IPS-18c (cell line): ENCODE measurements around the gene SMYD3.
A peak's percentile ranks its signal among the peaks of the same experiment; 100 is the strongest.

Experiments used
- H3K4me3 ChIP-seq: 2 replicates; pipeline ENCODE4 v1.7.0; 2013; ENCODE audit warnings: low read depth, mild to moderate bottlenecking, low read length, moderate library complexity; ENCODE audit not compliant: insufficient read depth
- H3K9me3 ChIP-seq: one replicate; pipeline ENCODE4 v1.6.1; 2013; ENCODE audit warnings: mild to moderate bottlenecking, low read length, moderate library complexity; ENCODE audit not compliant: control insufficient read depth, insufficient read depth

SMYD3 gene

DNA sequence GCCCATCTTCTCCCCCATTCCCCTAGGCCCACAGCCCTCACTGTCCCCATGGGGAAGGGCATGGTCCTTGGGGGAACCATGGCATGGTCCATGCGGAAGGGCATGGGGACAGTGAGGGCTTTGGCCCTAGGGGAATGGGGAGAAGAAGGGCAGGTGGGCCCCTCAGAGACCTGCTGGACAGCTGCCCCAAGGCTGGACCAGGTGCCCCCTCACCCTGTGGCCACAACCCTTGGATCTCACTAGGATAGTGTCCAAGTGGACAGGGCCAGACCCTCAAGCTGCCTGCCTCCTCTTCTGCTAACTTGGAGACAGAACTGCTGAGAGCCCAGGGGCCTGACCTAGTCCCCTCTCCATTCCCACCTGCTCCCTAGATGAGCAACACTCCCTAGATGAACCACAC lies 12.4 kb upstream of the SMYD3 start:
- no peaks in the 10 kb centered on the region for H3K9me3 ChIP-seq

GRCh38 chr1:246518456-246519205 lies 11.6 kb upstream of the SMYD3 start:
- Histone ChIP-seq H3K9me3 (peaks cover 3% of the 10 kb centered on the region), H3K4me3 (no peak overlapping the region)

More for the DNA sequence above, 12.4 kb upstream of the SMYD3 start:
- H3K4me3 ChIP-seq: no peak overlapping the region

- H3K9me3 ChIP-seq: peaks cover 3% of the 10 kb centered on the region
- H3K4me3 ChIP-seq: no peak overlapping the region
Measured at GRCh38 chr1:246517391-246517790, 10.3 kb upstream of the SMYD3 start.

GRCh38 chr1:246516126-246516525 lies 9.0 kb upstream of the SMYD3 start:
- Histone ChIP-seq H3K9me3 (peaks cover 3% of the 10 kb centered on the region), H3K4me3 (no peak overlapping the region)

- no peak overlapping the region for H3K4me3 ChIP-seq
- peaks cover 3% of the 10 kb centered on the region for H3K9me3 ChIP-seq
Measured at GRCh38 chr1:246515390-246516005, 8.4 kb upstream of the SMYD3 start.

DNA sequence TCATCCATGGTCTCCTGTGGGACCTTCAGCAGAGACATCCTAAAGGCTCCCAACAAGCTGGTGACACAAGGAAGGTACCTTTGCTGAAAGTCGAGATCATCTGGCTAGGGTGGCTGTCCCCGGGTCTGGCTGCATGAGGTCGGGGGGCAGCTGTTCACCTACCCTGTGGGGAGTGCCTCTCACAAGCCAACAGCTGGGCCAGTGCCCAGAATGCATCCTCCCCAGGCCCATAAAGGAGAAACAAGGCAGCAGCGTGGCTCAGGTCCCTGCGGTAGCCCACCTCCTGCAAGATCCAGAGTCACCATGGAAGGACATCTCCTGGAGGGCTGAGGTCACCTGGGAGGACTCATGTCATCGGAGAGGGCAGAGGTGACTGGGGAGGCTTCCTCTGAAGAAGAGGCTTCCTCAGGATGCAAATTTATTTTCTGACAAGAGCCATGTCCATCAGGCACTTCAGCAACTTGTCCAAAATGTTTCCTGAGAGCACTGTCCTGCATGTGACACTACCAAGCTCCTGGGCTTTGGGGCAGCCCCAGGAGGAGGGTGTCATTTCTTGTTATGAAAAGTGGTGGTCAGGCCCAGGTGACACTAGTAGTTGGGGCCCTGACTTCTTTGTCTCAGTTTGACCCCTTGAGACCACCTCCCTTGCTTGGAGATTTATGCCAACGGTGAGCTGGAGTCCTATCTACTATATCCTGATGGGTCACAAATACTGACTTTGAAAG lies 6.7 kb upstream of the SMYD3 start:
- Histone ChIP-seq H3K9me3 (peaks cover 3% of the 10 kb centered on the region), H3K4me3 (no peak overlapping the region)

DNA sequence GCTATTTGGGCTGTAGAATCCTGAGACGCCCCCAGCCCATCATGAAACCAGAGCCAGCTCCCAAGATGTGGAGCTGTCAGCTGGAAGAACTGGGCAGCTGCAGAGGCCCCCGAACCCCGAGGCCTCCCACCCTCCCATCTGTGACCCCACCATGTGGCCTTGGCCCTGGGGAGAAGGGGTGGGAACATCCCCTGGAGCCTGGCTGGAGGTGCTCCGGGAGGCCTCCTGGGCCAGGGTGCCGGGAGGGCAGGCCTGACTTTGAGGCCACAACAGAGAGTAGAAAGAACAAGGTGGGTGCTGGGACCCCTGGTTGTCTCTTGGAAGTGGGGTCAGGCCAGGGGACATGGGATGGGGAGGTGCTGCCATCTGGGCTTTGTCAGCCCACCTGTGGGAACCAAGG lies 6.0 kb upstream of the SMYD3 start:
- peaks cover 3% of the 10 kb centered on the region for H3K9me3 ChIP-seq

GRCh38 chr1:246512635-246513034 lies 5.6 kb upstream of the SMYD3 start:
- H3K9me3 ChIP-seq: peaks cover 3% of the 10 kb centered on the region
- no peak overlapping the region for H3K4me3 ChIP-seq

More for the DNA sequence above, 6.0 kb upstream of the SMYD3 start:
- no peak overlapping the region for H3K4me3 ChIP-seq

- H3K9me3 ChIP-seq: peaks cover 3% of the 10 kb centered on the region
- H3K4me3 ChIP-seq: no peak overlapping the region
Measured at GRCh38 chr1:246512230-246512629, 5.2 kb upstream of the SMYD3 start.

DNA sequence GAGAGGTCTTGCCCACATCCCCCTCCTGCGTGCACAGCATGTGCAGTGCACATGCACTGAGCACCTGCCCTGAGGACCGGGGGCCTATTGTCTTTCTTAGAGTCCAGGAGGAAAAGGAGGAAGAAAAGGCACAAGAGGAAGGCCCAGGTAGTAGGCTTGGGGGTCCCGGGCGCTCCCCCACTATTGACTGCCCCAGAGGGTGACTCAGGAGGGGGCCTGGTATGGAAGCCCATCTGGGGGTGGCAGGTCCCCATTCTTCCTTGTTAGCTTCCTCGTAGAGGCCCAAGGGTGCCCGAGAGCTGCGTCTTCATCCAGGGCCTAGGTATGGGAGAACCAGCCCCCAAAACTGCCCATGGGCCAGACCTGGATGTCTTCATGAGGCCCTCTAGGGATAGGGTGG lies 4.1 kb upstream of the SMYD3 start:
- peaks cover 3% of the 10 kb centered on the region for H3K9me3 ChIP-seq
- no peak overlapping the region for H3K4me3 ChIP-seq

GRCh38 chr1:246510147-246511030 lies 3.3 kb upstream of the SMYD3 start:
- Histone ChIP-seq H3K4me3 (no peak overlapping the region), H3K9me3 (peaks cover 3% of the 10 kb centered on the region)

- Histone ChIP-seq H3K4me3 (no peak overlapping the region), H3K9me3 (peaks cover 1% of the 10 kb centered on the region)
Measured at GRCh38 chr1:246508897-246509688, 2.0 kb upstream of the SMYD3 start.

DNA sequence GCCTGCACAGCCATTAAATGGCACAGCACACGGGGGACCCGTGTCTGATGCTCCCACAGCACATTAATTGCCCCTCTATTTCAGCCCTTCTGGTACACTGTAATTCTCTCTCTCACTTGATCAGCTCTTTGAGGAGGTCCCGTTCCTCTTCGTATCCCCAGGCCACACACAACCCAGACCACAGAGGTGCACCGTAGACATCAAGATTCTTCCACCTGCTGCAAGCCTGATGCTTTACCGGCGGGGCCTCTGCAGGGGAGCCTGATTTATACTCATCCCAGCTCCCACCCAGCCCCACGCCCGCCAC lies 759 bp downstream of the SMYD3 start:
- no peaks in the 10 kb centered on the region for H3K9me3 ChIP-seq
- H3K4me3 ChIP-seq: peak overlapping the region; percentile 64

DNA sequence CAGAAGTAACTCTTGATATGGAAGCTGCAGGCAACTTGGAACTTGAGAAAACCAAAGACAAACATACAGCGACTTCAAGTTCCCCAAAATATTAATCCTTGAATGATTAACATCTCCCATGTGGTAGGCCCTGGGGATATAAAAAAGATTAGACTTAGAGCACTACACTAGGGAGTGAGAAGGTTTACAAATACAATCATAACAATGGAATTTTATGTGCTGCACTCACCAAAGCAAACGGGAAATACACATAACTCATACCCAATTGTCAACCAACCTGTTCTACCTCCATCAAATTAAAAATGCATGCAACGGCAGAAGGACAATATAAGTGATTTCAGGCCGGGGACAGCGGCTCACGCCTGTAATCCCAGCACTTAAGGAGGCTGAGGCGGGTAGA lies 3.7 kb downstream of the SMYD3 start:
- H3K9me3 ChIP-seq: no peaks in the 10 kb centered on the region
- no peak overlapping the region for H3K4me3 ChIP-seq

- Histone ChIP-seq H3K9me3 (no peaks in the 10 kb centered on the region), H3K4me3 (no peak overlapping the region)
Measured at GRCh38 chr1:246497331-246497915, 9.7 kb downstream of the SMYD3 start.

- no peak overlapping the region for H3K4me3 ChIP-seq
- H3K9me3 ChIP-seq: no peaks in the 10 kb centered on the region
Measured at GRCh38 chr1:246492611-246493245, 14.4 kb downstream of the SMYD3 start.
